ENCODE measurements around the gene SHISA7. TPM values are rescaled to one million over a fixed set of nuclear protein-coding genes. Genes with fewer than 3 reads are reported as not detected.

SHISA7 gene
- total RNA-seq, 2 donors from 2014 or later = not detected

- no peak for TF ChIP-seq CTCF (IDR thresholded peaks at IDR 0.05)
- DNase-seq (ENCODE audit: low spot score) (no peak), ATAC-seq (ENCODE audit: insufficient number of reproducible peaks, low FRiP score, low read depth) (no peak)
- no peaks in the 10 kb centered on the region for H3K27me3 ChIP-seq (replicated peaks; ENCODE audit: insufficient read depth)
- peak overlapping the region; percentile 63 for H3K4me3 ChIP-seq
- H3K9me3 ChIP-seq = no peaks in the 10 kb centered on the region
- peaks cover 23 to 32% of the 10 kb centered on the region in 2 donors for H3K4me1 ChIP-seq (ENCODE audit: control insufficient read depth in 1 of 2, low read depth in 2 of 2)
- peak overlapping the region in 1 of 2 donors; percentile 65 for H3K27ac ChIP-seq
- no peaks in the 10 kb centered on the region for H3K36me3 ChIP-seq
Measured at GRCh38 chr19:55489711-55490477, 46.8 kb upstream of the SHISA7 start.

- Histone ChIP-seq H3K4me3 (peak overlapping the region; percentile 63), H3K4me1 (ENCODE audit: control insufficient read depth in 1 of 2, low read depth in 2 of 2) (peaks cover 29 to 39% of the 10 kb centered on the region in 2 donors), H3K9me3 (no peaks in the 10 kb centered on the region), H3K36me3 (no peaks in the 10 kb centered on the region), H3K27me3 (replicated peaks; ENCODE audit: insufficient read depth) (no peaks in the 10 kb centered on the region), H3K27ac (peak overlapping the region in 1 of 2 donors; percentile 65)
- DNase-seq (ENCODE audit: low spot score) (no peak), ATAC-seq (ENCODE audit: insufficient number of reproducible peaks, low FRiP score, low read depth) (no peak)
- no peak for TF ChIP-seq CTCF (IDR thresholded peaks at IDR 0.05)
Measured at GRCh38 chr19:55488986-55489710, 46.0 kb upstream of the SHISA7 start.

- no peaks in the 10 kb centered on the region for H3K27me3 ChIP-seq (replicated peaks; ENCODE audit: insufficient read depth)
- ATAC-seq (ENCODE audit: insufficient number of reproducible peaks, low FRiP score, low read depth) = no peak
- H3K27ac ChIP-seq = peak within 1 kb of the TSS; percentile 24 to 90
- no peaks in the 10 kb centered on the region for H3K9me3 ChIP-seq
- TF ChIP-seq CTCF (IDR thresholded peaks at IDR 0.05) = no peak
- no peak for DNase-seq (ENCODE audit: low spot score)
- peaks cover 31 to 42% of the 10 kb centered on the region in 2 donors for H3K4me1 ChIP-seq (ENCODE audit: control insufficient read depth in 1 of 2, low read depth in 2 of 2)
- peak within 1 kb of the TSS; percentile 63 for H3K4me3 ChIP-seq
- H3K36me3 ChIP-seq = peaks cover 2% of the 10 kb centered on the region
Measured at GRCh38 chr19:55487924-55488687, 45.0 kb upstream of the SHISA7 start, which contains the start of gene SSC5D. TSS of gene SSC5D (plus strand) at chr19:55488436. CDS start at chr19:55488590, 154 bp downstream.

- Histone ChIP-seq H3K9me3 (no peaks in the 10 kb centered on the region), H3K27ac (peak overlapping the region; percentile 24 to 90), H3K36me3 (peaks cover 10% of the 10 kb centered on the region), H3K4me1 (ENCODE audit: control insufficient read depth in 1 of 2, low read depth in 2 of 2) (peaks cover 31 to 42% of the 10 kb centered on the region in 2 donors), H3K4me3 (peak overlapping the region; percentile 42), H3K27me3 (replicated peaks; ENCODE audit: insufficient read depth) (no peaks in the 10 kb centered on the region)
- DNase-seq (ENCODE audit: low spot score) (no peak), ATAC-seq (ENCODE audit: insufficient number of reproducible peaks, low FRiP score, low read depth) (peak; percentile 83)
- TF ChIP-seq CTCF (IDR thresholded peaks at IDR 0.05) = no peak
Measured at GRCh38 chr19:55486971-55487923, 44.1 kb upstream of the SHISA7 start.

Data from thoracic aorta (tissue), 2 donors.